GM12878 (cell line): ENCODE measurements around the gene MR1. TPM values are rescaled to one million over a fixed set of nuclear protein-coding genes. Genes with fewer than 3 reads are reported as not detected.

Source experiments
- ATAC-seq: fragments of 200-7000 bp; cut with Tn5 transposase; 3 replicates; pipeline ENCODE4 v1.9.1; 2020; ENCODE audit warnings: mild to moderate bottlenecking, moderate library complexity
- BruUV-seq: library from RNA; stranded (reverse); fragments of 400-500 nt; replicated peaks from 2 replicates; lab custom pipeline; 2021; lab: Mats Ljungman, UMichigan
- CTCF ChIA-PET: fragments of 300-600 bp; sonication (Branson Sonifier 250); formaldehyde crosslinking; extraction: SDS; loops from one replicate; lab custom pipeline; 2021; ENCODE audit warnings: inconsistent platforms; lab: Yijun Ruan, JAX
- POLR2A ChIA-PET: fragments of 350-600 bp; formaldehyde crosslinking; extraction: SDS; loops from one replicate; lab custom pipeline; 2021; ENCODE audit warnings: inconsistent platforms; lab: Charles Lee
- RAD21 ChIA-PET: fragments of 300-600 bp; sonication (Branson Sonifier 250); formaldehyde crosslinking; loops from one replicate; lab custom pipeline; 2023; ENCODE audit warnings: antibody characterized with exemption; ENCODE audit not compliant: unreplicated experiment; lab: Charles Lee
- SMC1A ChIA-PET: fragments of 300-600 bp; sonication (Branson Sonifier 250); formaldehyde crosslinking; loops from one replicate; lab custom pipeline; 2023; ENCODE audit not compliant: unreplicated experiment, uncharacterized antibody; lab: Charles Lee
- DNase-seq: peaks from one replicate; pipeline ENCODE4 v3.0.0-alpha.2; 2011; ENCODE audit warnings: low read depth, low spot score
- FAIRE-seq: peaks from 3 replicates; lab custom pipeline; 2011; peaks lifted over from hg19 to GRCh38; lab: Jason Lieb, UNC
- H2AFZ ChIP-seq: 2 replicates; pipeline ENCODE4 v1.6.0; 2011; ENCODE audit warnings: low read depth, low read length, control low read depth; ENCODE audit not compliant: control insufficient read depth
- H3K27ac ChIP-seq: 2 replicates; pipeline ENCODE4 v1.5.1; 2011; ENCODE audit warnings: control low read depth; ENCODE audit not compliant: control insufficient read depth, insufficient read depth
- H3K27me3 ChIP-seq, 2 experiments: replicated peaks in 1 of 2; 2 replicates each; pipeline versions ENCODE4 v1.6.0 to v1.6.1; 2011; ENCODE audit warnings: low read length in 1 of 2; ENCODE audit not compliant: control insufficient read depth in 2 of 2, insufficient read depth in 2 of 2
- H3K36me3 ChIP-seq, 2 experiments: 2 replicates each; pipeline ENCODE4 v1.5.1; 2011; ENCODE audit warnings: low read length in 1 of 2; ENCODE audit not compliant: control insufficient read depth in 2 of 2, insufficient read depth in 2 of 2
- H3K4me1 ChIP-seq: 2 replicates; pipeline ENCODE4 v1.6.1; 2011; ENCODE audit warnings: mild to moderate bottlenecking, low read length, moderate library complexity, mixed read lengths; ENCODE audit not compliant: control insufficient read depth, insufficient read depth
- H3K4me2 ChIP-seq: 2 replicates; pipeline ENCODE4 v1.6.0; 2011; ENCODE audit warnings: control low read depth; ENCODE audit not compliant: control insufficient read depth, insufficient read depth
- H3K4me3 ChIP-seq: fragments of 200-600 bp; sonication (generic); 2 replicates; pipeline ENCODE4 v1.5.1; 2016
- H3K79me2 ChIP-seq: 2 replicates; pipeline ENCODE4 v1.6.0; 2011; ENCODE audit warnings: low read length; ENCODE audit not compliant: control insufficient read depth, insufficient read depth
- H3K9ac ChIP-seq: 2 replicates; pipeline ENCODE4 v1.8.0; 2011; ENCODE audit warnings: low read length, control low read depth, mixed read lengths; ENCODE audit not compliant: control insufficient read depth, insufficient read depth
- H3K9me3 ChIP-seq: replicated peaks from 3 replicates; pipeline ENCODE4 v1.5.1; 2011; ENCODE audit warnings: mild to moderate bottlenecking, low read length; ENCODE audit not compliant: control insufficient read depth, insufficient read depth
- H4K20me1 ChIP-seq: 2 replicates; pipeline ENCODE4 v1.6.0; 2011; ENCODE audit not compliant: control insufficient read depth, insufficient read depth
- ATF7 ChIP-seq: fragments of 450-650 bp; IDR thresholded peaks from 2 replicates; pipeline ENCODE4 v1.6.1; 2016; ENCODE audit warnings: low read depth, mild to moderate bottlenecking
- CHD1 ChIP-seq: IDR thresholded peaks from 2 replicates; pipeline ENCODE4 v1.6.1; 2012; ENCODE audit warnings: low read depth, low read length, improper control_type of control experiment
- KAT2A ChIP-seq: conservative IDR thresholded peaks from 2 replicates; pipeline ENCODE4 v1.6.1; 2011; ENCODE audit warnings: low read depth, low read length; ENCODE audit not compliant: control insufficient read depth
- POLR2AphosphoS2 ChIP-seq: IDR thresholded peaks from 2 replicates; pipeline ENCODE4 v1.6.1; 2011; ENCODE audit warnings: low read depth, mild to moderate bottlenecking, low read length, improper control_type of control experiment, moderate library complexity
- TBL1XR1 ChIP-seq: IDR thresholded peaks from 2 replicates; pipeline ENCODE4 v1.6.1; 2012; ENCODE audit warnings: low read depth, low read length, improper control_type of control experiment
- whole genome bisulfite sequencing: methylation state at CpG from one replicate; pipeline ENCODE4 v1.1.6; 2016; ENCODE audit warnings: low lambda C conversion rate; ENCODE audit not compliant: insufficient replicate concordance, insufficient coverage; ENCODE audit errors: missing lambda C conversion rate; 5-methylcytosine and 5-hydroxymethylcytosine counted together
- in situ Hi-C: fragments of 300-500 bp; cut with MboI; formaldehyde crosslinking; loops from 9 replicates; pipeline ENCODE4 v1.14.3; 2018; ENCODE audit warnings: mixed read lengths
- intact Hi-C: fragments of 100-400 bp; cut with micrococcal nuclease; formaldehyde crosslinking; loops from one replicate; pipeline ENCODE4 v1.14.2; 2022; ENCODE audit not compliant: unreplicated experiment
- polyA plus RNA-seq, 11 experiments: library from polyadenylated mRNA; depleted of rRNA in 4 of 11; unstranded in 6 of 11; stranded (reverse) in 5 of 11; fragments of >200 nt; fragmentation: Nextera tagmentation in 4 of 11; fragmentation: Illumina TruSeq in 1 of 11; extraction: Ambion mirVana in 4 of 11; extraction: Trizol in 1 of 11; gene quantifications; 1 replicate in 1 of 11; 2 replicates in 10 of 11; pipeline versions ENCODE4 v1.2.1 to v1.2.3, GENCODE V29; 2011 to 2016; ENCODE audit warnings: inconsistent platforms in 2 of 11, missing spikeins in 2 of 11, low read depth in 1 of 11
- total RNA-seq, 4 experiments: library from RNA; depleted of rRNA in 3 of 4; stranded (reverse); fragments of >200 nt in 3 of 4; fragmentation: Illumina TruSeq in 1 of 4; extraction: Trizol in 1 of 4; gene quantifications; 2 replicates each; pipeline versions ENCODE4 v1.2.1 to v1.2.3, GENCODE V29; 2013 to 2021
- TF ChIP-seq, protein P1 (sequence below): IDR thresholded peaks from 2 replicates; pipeline ENCODE4 v1.6.1; 2012; ENCODE audit warnings: improper control_type of control experiment, low read depth, low read length; ENCODE audit not compliant: insufficient replicate concordance
- TF ChIP-seq, protein P2 (sequence below): fragments of 450-650 bp; IDR thresholded peaks from 2 replicates; pipeline ENCODE4 v1.6.1; 2017; ENCODE audit warnings: mild to moderate bottlenecking, low read depth, inconsistent platforms; ENCODE audit not compliant: poor library complexity, severe bottlenecking
- TF ChIP-seq, protein P3 (sequence below): IDR thresholded peaks from 2 replicates; pipeline ENCODE4 v1.6.1; 2012; ENCODE audit warnings: low read length, inconsistent platforms
- TF ChIP-seq, protein P4 (sequence below): IDR thresholded peaks from 2 replicates; pipeline ENCODE4 v1.6.1; 2012; ENCODE audit warnings: low read depth, low read length, improper control_type of control experiment
- TF ChIP-seq, protein P5 (sequence below): fragments of 450-650 bp; IDR thresholded peaks from 2 replicates; pipeline ENCODE4 v1.6.1; 2018; ENCODE audit warnings: borderline replicate concordance, mild to moderate bottlenecking; ENCODE audit not compliant: partially characterized antibody

Gene MR1
- total and polyA plus RNA-seq, 10 of the 15 experiments (the other 5 are each of a cell fraction or from before 2014, with no cell fraction given): 24.7 to 65.9 (median 30.9) TPM

DNA sequence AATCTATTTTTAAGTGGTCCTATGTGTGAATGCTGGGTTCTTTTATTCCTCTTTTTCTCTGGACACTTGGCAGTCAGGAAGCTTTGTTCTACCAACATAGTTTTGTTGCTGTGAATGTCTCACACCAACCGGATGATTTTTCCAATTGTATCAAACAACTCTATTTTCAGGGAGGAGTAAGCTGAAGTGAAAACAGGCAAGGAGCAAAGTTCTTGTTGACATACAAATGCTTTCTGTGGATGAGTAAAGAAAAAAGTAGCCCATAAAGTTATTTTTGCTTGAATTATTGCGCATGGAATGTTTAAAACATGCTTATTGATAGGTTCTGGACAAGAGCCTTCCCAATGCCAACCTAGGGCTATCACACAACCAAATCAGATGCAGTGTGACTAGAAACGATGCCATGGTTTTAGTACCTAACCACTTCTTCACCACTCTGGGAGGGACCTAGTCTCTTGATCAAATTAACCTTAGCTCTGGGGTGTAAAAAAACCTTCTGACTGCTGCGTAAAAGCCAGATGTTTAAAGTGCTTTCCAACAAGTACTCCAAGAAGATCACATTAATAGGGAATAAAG, 59.2 kb downstream of the MR1 start:
- BruUV-seq: no TSS peak
- ChIA-PET RAD21 (interaction anchor here (0.9 to 26.9 kb wide), 7 partner anchors 11 to 211 kb away, joined by 3 to 966 read pairs (median 5); no protein-coding TSS in a partner anchor), CTCF (interaction anchor here (0.8 to 38.4 kb wide), 8 partner anchors 9 to 60 kb away, joined by 3 to 1067 read pairs (median 9); partner anchors contain the start of gene MR1), POLR2A (interaction anchor here (0.6 to 10.4 kb wide), 10 partner anchors 11 to 71 kb away, joined by 3 to 142 read pairs (median 11); no protein-coding TSS in a partner anchor), SMC1A (interaction anchor here (1.0 to 39.2 kb wide), 11 partner anchors 9 to 211 kb away, joined by 3 to 1399 read pairs (median 4); no protein-coding TSS in a partner anchor)
- FAIRE-seq: no peak
- Histone ChIP-seq H3K27me3 (no peaks in the 10 kb centered on the region), H3K9me3 (no peaks in the 10 kb centered on the region; the same call in 2 of the 3 replicates), H4K20me1 (peaks cover 5% of the 10 kb centered on the region; the same call in 1 of the 2 replicates), H3K79me2 (peaks cover 62% of the 10 kb centered on the region), H2AFZ (no peak overlapping the region), H3K27ac (no peak overlapping the region), H3K4me1 (peaks cover 23% of the 10 kb centered on the region), H3K4me3 (peak overlapping the region; percentile 67), H3K9ac (no peak overlapping the region; the same call in 1 of the 2 replicates), H3K36me3 (peaks cover 0 to 18% of the 10 kb centered on the region in 2 experiments; a peak in 3 of 4 replicates), H3K4me2 (peak overlapping the region; percentile 89)
- DNase-seq: no peak
- no peak for ATAC-seq
- in situ Hi-C loops: loop anchor here (5.0 kb wide), 1 partner anchor 39 kb away; no protein-coding TSS in a partner anchor
- intact Hi-C loops: no loop called here
- WGBS: 75% methylated on average over 4 of the region's 4 CpGs
- TF ChIP-seq CHD1 (no peak), TBL1XR1 (no peak), POLR2AphosphoS2 (no peak), ATF7 (no peak), KAT2A (no peak)
- TF ChIP-seq, protein P1, sequence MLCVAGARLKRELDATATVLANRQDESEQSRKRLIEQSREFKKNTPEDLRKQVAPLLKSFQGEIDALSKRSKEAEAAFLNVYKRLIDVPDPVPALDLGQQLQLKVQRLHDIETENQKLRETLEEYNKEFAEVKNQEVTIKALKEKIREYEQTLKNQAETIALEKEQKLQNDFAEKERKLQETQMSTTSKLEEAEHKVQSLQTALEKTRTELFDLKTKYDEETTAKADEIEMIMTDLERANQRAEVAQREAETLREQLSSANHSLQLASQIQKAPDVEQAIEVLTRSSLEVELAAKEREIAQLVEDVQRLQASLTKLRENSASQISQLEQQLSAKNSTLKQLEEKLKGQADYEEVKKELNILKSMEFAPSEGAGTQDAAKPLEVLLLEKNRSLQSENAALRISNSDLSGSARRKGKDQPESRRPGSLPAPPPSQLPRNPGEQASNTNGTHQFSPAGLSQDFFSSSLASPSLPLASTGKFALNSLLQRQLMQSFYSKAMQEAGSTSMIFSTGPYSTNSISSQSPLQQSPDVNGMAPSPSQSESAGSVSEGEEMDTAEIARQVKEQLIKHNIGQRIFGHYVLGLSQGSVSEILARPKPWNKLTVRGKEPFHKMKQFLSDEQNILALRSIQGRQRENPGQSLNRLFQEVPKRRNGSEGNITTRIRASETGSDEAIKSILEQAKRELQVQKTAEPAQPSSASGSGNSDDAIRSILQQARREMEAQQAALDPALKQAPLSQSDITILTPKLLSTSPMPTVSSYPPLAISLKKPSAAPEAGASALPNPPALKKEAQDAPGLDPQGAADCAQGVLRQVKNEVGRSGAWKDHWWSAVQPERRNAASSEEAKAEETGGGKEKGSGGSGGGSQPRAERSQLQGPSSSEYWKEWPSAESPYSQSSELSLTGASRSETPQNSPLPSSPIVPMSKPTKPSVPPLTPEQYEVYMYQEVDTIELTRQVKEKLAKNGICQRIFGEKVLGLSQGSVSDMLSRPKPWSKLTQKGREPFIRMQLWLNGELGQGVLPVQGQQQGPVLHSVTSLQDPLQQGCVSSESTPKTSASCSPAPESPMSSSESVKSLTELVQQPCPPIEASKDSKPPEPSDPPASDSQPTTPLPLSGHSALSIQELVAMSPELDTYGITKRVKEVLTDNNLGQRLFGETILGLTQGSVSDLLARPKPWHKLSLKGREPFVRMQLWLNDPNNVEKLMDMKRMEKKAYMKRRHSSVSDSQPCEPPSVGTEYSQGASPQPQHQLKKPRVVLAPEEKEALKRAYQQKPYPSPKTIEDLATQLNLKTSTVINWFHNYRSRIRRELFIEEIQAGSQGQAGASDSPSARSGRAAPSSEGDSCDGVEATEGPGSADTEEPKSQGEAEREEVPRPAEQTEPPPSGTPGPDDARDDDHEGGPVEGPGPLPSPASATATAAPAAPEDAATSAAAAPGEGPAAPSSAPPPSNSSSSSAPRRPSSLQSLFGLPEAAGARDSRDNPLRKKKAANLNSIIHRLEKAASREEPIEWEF: no peak
- TF ChIP-seq, protein P2, sequence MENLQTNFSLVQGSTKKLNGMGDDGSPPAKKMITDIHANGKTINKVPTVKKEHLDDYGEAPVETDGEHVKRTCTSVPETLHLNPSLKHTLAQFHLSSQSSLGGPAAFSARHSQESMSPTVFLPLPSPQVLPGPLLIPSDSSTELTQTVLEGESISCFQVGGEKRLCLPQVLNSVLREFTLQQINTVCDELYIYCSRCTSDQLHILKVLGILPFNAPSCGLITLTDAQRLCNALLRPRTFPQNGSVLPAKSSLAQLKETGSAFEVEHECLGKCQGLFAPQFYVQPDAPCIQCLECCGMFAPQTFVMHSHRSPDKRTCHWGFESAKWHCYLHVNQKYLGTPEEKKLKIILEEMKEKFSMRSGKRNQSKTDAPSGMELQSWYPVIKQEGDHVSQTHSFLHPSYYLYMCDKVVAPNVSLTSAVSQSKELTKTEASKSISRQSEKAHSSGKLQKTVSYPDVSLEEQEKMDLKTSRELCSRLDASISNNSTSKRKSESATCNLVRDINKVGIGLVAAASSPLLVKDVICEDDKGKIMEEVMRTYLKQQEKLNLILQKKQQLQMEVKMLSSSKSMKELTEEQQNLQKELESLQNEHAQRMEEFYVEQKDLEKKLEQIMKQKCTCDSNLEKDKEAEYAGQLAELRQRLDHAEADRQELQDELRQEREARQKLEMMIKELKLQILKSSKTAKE: no peak
- TF ChIP-seq, protein P3, sequence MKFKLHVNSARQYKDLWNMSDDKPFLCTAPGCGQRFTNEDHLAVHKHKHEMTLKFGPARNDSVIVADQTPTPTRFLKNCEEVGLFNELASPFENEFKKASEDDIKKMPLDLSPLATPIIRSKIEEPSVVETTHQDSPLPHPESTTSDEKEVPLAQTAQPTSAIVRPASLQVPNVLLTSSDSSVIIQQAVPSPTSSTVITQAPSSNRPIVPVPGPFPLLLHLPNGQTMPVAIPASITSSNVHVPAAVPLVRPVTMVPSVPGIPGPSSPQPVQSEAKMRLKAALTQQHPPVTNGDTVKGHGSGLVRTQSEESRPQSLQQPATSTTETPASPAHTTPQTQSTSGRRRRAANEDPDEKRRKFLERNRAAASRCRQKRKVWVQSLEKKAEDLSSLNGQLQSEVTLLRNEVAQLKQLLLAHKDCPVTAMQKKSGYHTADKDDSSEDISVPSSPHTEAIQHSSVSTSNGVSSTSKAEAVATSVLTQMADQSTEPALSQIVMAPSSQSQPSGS: no peak
- TF ChIP-seq, protein P4, sequence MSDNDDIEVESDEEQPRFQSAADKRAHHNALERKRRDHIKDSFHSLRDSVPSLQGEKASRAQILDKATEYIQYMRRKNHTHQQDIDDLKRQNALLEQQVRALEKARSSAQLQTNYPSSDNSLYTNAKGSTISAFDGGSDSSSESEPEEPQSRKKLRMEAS: no peak
- TF ChIP-seq, protein P5, sequence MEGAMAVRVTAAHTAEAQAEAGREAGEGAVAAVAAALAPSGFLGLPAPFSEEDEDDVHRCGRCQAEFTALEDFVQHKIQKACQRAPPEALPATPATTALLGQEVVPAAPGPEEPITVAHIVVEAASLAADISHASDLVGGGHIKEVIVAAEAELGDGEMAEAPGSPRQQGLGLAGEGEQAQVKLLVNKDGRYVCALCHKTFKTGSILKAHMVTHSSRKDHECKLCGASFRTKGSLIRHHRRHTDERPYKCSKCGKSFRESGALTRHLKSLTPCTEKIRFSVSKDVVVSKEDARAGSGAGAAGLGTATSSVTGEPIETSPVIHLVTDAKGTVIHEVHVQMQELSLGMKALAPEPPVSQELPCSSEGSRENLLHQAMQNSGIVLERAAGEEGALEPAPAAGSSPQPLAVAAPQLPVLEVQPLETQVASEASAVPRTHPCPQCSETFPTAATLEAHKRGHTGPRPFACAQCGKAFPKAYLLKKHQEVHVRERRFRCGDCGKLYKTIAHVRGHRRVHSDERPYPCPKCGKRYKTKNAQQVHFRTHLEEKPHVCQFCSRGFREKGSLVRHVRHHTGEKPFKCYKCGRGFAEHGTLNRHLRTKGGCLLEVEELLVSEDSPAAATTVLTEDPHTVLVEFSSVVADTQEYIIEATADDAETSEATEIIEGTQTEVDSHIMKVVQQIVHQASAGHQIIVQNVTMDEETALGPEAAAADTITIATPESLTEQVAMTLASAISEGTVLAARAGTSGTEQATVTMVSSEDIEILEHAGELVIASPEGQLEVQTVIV: no peak
